GM12878 (cell line): ENCODE measurements around the gene ANXA11. TPM values are rescaled to one million over a fixed set of nuclear protein-coding genes. Genes with fewer than 3 reads are reported as not detected.
"Not testable (repeated sequence)": the region's sequence is repeated elsewhere in the genome, so short reads cannot be mapped to it uniquely, and the experiment has no call there.

Experiments
- ATAC-seq: fragments of 200-7000 bp; cut with Tn5 transposase; 3 replicates; pipeline ENCODE4 v1.9.1; 2020; ENCODE audit warnings: mild to moderate bottlenecking, moderate library complexity
- BruUV-seq: library from RNA; stranded (reverse); fragments of 400-500 nt; replicated peaks from 2 replicates; lab custom pipeline; 2021; lab: Mats Ljungman, UMichigan
- CTCF ChIA-PET: fragments of 300-600 bp; sonication (Branson Sonifier 250); formaldehyde crosslinking; extraction: SDS; loops from one replicate; lab custom pipeline; 2021; ENCODE audit warnings: inconsistent platforms; lab: Yijun Ruan, JAX
- POLR2A ChIA-PET: fragments of 350-600 bp; formaldehyde crosslinking; extraction: SDS; loops from one replicate; lab custom pipeline; 2021; ENCODE audit warnings: inconsistent platforms; lab: Charles Lee
- RAD21 ChIA-PET: fragments of 300-600 bp; sonication (Branson Sonifier 250); formaldehyde crosslinking; loops from one replicate; lab custom pipeline; 2023; ENCODE audit warnings: antibody characterized with exemption; ENCODE audit not compliant: unreplicated experiment; lab: Charles Lee
- SMC1A ChIA-PET: fragments of 300-600 bp; sonication (Branson Sonifier 250); formaldehyde crosslinking; loops from one replicate; lab custom pipeline; 2023; ENCODE audit not compliant: unreplicated experiment, uncharacterized antibody; lab: Charles Lee
- DNase-seq: peaks from one replicate; pipeline ENCODE4 v3.0.0-alpha.2; 2011; ENCODE audit warnings: low read depth, low spot score
- FAIRE-seq: peaks from 3 replicates; lab custom pipeline; 2011; peaks lifted over from hg19 to GRCh38; lab: Jason Lieb, UNC
- H2AFZ ChIP-seq: 2 replicates; pipeline ENCODE4 v1.6.0; 2011; ENCODE audit warnings: low read depth, low read length, control low read depth; ENCODE audit not compliant: control insufficient read depth
- H3K27ac ChIP-seq: 2 replicates; pipeline ENCODE4 v1.5.1; 2011; ENCODE audit warnings: control low read depth; ENCODE audit not compliant: control insufficient read depth, insufficient read depth
- H3K27me3 ChIP-seq, 2 experiments: replicated peaks in 1 of 2; 2 replicates each; pipeline versions ENCODE4 v1.6.0 to v1.6.1; 2011; ENCODE audit warnings: low read length in 1 of 2; ENCODE audit not compliant: control insufficient read depth in 2 of 2, insufficient read depth in 2 of 2
- H3K36me3 ChIP-seq, 2 experiments: 2 replicates each; pipeline ENCODE4 v1.5.1; 2011; ENCODE audit warnings: low read length in 1 of 2; ENCODE audit not compliant: control insufficient read depth in 2 of 2, insufficient read depth in 2 of 2
- H3K4me1 ChIP-seq: 2 replicates; pipeline ENCODE4 v1.6.1; 2011; ENCODE audit warnings: mild to moderate bottlenecking, low read length, moderate library complexity, mixed read lengths; ENCODE audit not compliant: control insufficient read depth, insufficient read depth
- H3K4me2 ChIP-seq: 2 replicates; pipeline ENCODE4 v1.6.0; 2011; ENCODE audit warnings: control low read depth; ENCODE audit not compliant: control insufficient read depth, insufficient read depth
- H3K4me3 ChIP-seq: fragments of 200-600 bp; sonication (generic); 2 replicates; pipeline ENCODE4 v1.5.1; 2016
- H3K79me2 ChIP-seq: 2 replicates; pipeline ENCODE4 v1.6.0; 2011; ENCODE audit warnings: low read length; ENCODE audit not compliant: control insufficient read depth, insufficient read depth
- H3K9ac ChIP-seq: 2 replicates; pipeline ENCODE4 v1.8.0; 2011; ENCODE audit warnings: low read length, control low read depth, mixed read lengths; ENCODE audit not compliant: control insufficient read depth, insufficient read depth
- H3K9me3 ChIP-seq: replicated peaks from 3 replicates; pipeline ENCODE4 v1.5.1; 2011; ENCODE audit warnings: mild to moderate bottlenecking, low read length; ENCODE audit not compliant: control insufficient read depth, insufficient read depth
- H4K20me1 ChIP-seq: 2 replicates; pipeline ENCODE4 v1.6.0; 2011; ENCODE audit not compliant: control insufficient read depth, insufficient read depth
- JUND ChIP-seq: IDR thresholded peaks from 2 replicates; pipeline ENCODE4 v1.6.1; 2012; ENCODE audit warnings: low read depth, mild to moderate bottlenecking, low read length, improper control_type of control experiment, moderate library complexity
- KDM1A ChIP-seq: fragments of 200-600 bp; sonication (generic); IDR thresholded peaks from 2 replicates; pipeline ENCODE4 v1.6.1; 2016; ENCODE audit warnings: borderline replicate concordance
- LARP7 ChIP-seq: fragments of 450-650 bp; IDR thresholded peaks from 2 replicates; pipeline ENCODE4 v1.6.1; 2017; ENCODE audit warnings: mild to moderate bottlenecking
- MEF2A ChIP-seq: IDR thresholded peaks from 2 replicates; pipeline ENCODE4 v1.6.1; 2011; ENCODE audit warnings: low read depth, mild to moderate bottlenecking, low read length, moderate library complexity; ENCODE audit not compliant: insufficient read depth
- TAF1 ChIP-seq: IDR thresholded peaks from 2 replicates; pipeline ENCODE4 v1.6.1; 2011; ENCODE audit warnings: mild to moderate bottlenecking, low read depth, low read length, borderline replicate concordance
- WGBS: methylation state at CpG from one replicate; pipeline ENCODE4 v1.1.6; 2016; ENCODE audit warnings: low lambda C conversion rate; ENCODE audit not compliant: insufficient replicate concordance, insufficient coverage; ENCODE audit errors: missing lambda C conversion rate; 5-methylcytosine and 5-hydroxymethylcytosine counted together
- in situ Hi-C: fragments of 300-500 bp; cut with MboI; formaldehyde crosslinking; loops from 9 replicates; pipeline ENCODE4 v1.14.3; 2018; ENCODE audit warnings: mixed read lengths
- intact Hi-C: fragments of 100-400 bp; cut with micrococcal nuclease; formaldehyde crosslinking; loops from one replicate; pipeline ENCODE4 v1.14.2; 2022; ENCODE audit not compliant: unreplicated experiment
- polyA plus RNA-seq, 11 experiments: library from polyadenylated mRNA; depleted of rRNA in 4 of 11; unstranded in 6 of 11; stranded (reverse) in 5 of 11; fragments of >200 nt; fragmentation: Nextera tagmentation in 4 of 11; fragmentation: Illumina TruSeq in 1 of 11; extraction: Ambion mirVana in 4 of 11; extraction: Trizol in 1 of 11; gene quantifications; 1 replicate in 1 of 11; 2 replicates in 10 of 11; pipeline versions ENCODE4 v1.2.1 to v1.2.3, GENCODE V29; 2011 to 2016; ENCODE audit warnings: inconsistent platforms in 2 of 11, missing spikeins in 2 of 11, low read depth in 1 of 11
- total RNA-seq, 4 experiments: library from RNA; depleted of rRNA in 3 of 4; stranded (reverse); fragments of >200 nt in 3 of 4; fragmentation: Illumina TruSeq in 1 of 4; extraction: Trizol in 1 of 4; gene quantifications; 2 replicates each; pipeline versions ENCODE4 v1.2.1 to v1.2.3, GENCODE V29; 2013 to 2021

ANXA11 gene
- total and polyA plus RNA-seq, 10 of the 15 experiments (the other 5 are each of a cell fraction or from before 2014, with no cell fraction given) = 25.0 to 129 (median 72.2) TPM

- WGBS = 3% methylated on average over 4 of the region's 4 CpGs
- intact Hi-C loops, SMC1A ChIA-PET, H3K27me3 ChIP-seq, H3K36me3 ChIP-seq, H3K27ac ChIP-seq, H3K4me3 ChIP-seq, H2AFZ ChIP-seq, FAIRE-seq, ATAC-seq, RAD21 ChIA-PET, H3K9me3 ChIP-seq, H3K4me2 ChIP-seq, H4K20me1 ChIP-seq, BruUV-seq, DNase-seq, H3K4me1 ChIP-seq, H3K9ac ChIP-seq, H3K79me2 ChIP-seq, in situ Hi-C loops: not testable (repeated sequence)
- CTCF ChIA-PET = interaction anchor here (1.0 to 2.5 kb wide), 3 partner anchors 9 to 16 kb away, joined by 3 to 7 read pairs (median 3); no protein-coding TSS in a partner anchor
- POLR2A ChIA-PET = interaction anchor here (1.0 kb wide), 1 partner anchor 9 kb away, joined by 3 read pairs; no protein-coding TSS in a partner anchor
Observed at GRCh38 chr10:80212535-80213115, 7.3 kb upstream of the ANXA11 start.

- ChIA-PET CTCF (interaction anchor here (1.5 to 2.5 kb wide), 2 partner anchors 8 to 10 kb away, joined by 3 to 7 read pairs; no protein-coding TSS in a partner anchor), RAD21 (no interaction called here), POLR2A (no interaction called here), SMC1A (no interaction called here)
- Histone ChIP-seq H3K36me3 (no peaks in the 10 kb centered on the region), H3K4me1 (no peaks in the 10 kb centered on the region), H3K27me3 (no peaks in the 10 kb centered on the region; a peak in 1 of 4 replicates), H2AFZ (no peak overlapping the region), H3K27ac (no peak overlapping the region), H3K4me2 (no peak overlapping the region), H3K4me3 (no peak overlapping the region), H3K9me3 (no peaks in the 10 kb centered on the region; the same call in 2 of the 3 replicates), H3K79me2 (no peaks in the 10 kb centered on the region), H4K20me1 (no peaks in the 10 kb centered on the region), H3K9ac (no peak overlapping the region)
- no TSS peak for BruUV-seq
- FAIRE-seq = no peak
- TF ChIP-seq MEF2A (no peak), TAF1 (no peak), LARP7 (no peak), JUND (no peak), KDM1A (no peak)
- in situ Hi-C loops = no loop called here
- no peak for DNase-seq
- 54% methylated on average over 6 of the region's 6 CpGs for WGBS
- no peak for ATAC-seq
- intact Hi-C loops = no loop called here
Observed at GRCh38 chr10:80211786-80212185, 6.4 kb upstream of the ANXA11 start.
